Activated T-cell treated with anti-CD3 and anti-CD28 coated beads, Interleukin-2, amount 50 U/mL, for 24 hours (primary cell): ENCODE measurements around the gene B4GALT2.

Experiments
- DNase-seq: peaks from one replicate; pipeline ENCODE4 v3.0.0-alpha.2; 2020
- H3K27ac Mint-ChIP-seq: 2 replicates; pipeline ENCODE4 v1.8.0; 2020; ENCODE audit warnings: mild to moderate bottlenecking, mixed read lengths
- H3K27me3 Mint-ChIP-seq: 2 replicates; pipeline ENCODE4 v1.8.0; 2020; ENCODE audit warnings: mixed read lengths
- H3K36me3 Mint-ChIP-seq: 2 replicates; pipeline ENCODE4 v1.8.0; 2020; ENCODE audit warnings: low read depth, mixed read lengths
- H3K4me1 Mint-ChIP-seq: 2 replicates; pipeline ENCODE4 v1.8.0; 2020; ENCODE audit warnings: low read depth, mixed read lengths
- H3K4me3 Mint-ChIP-seq: 2 replicates; pipeline ENCODE4 v1.8.0; 2020; ENCODE audit warnings: mild to moderate bottlenecking, moderate library complexity, mixed read lengths
- H3K9me3 Mint-ChIP-seq: 2 replicates; pipeline ENCODE4 v1.8.0; 2020; ENCODE audit warnings: mixed read lengths

B4GALT2 gene

GRCh38 chr1:43970911-43971310, 8.1 kb upstream of the B4GALT2 start:
- H3K4me3 Mint-ChIP-seq: peak overlapping the region; percentile 99
- no peaks in the 10 kb centered on the region for H3K27me3 Mint-ChIP-seq
- no peaks in the 10 kb centered on the region for H3K9me3 Mint-ChIP-seq
- peak overlapping the region; percentile 97 for H3K27ac Mint-ChIP-seq
- peaks cover 72% of the 10 kb centered on the region for H3K36me3 Mint-ChIP-seq
- DNase-seq: no peak
- H3K4me1 Mint-ChIP-seq: peaks cover 37% of the 10 kb centered on the region

GRCh38 chr1:43971336-43971980, 7.6 kb upstream of the B4GALT2 start:
- Mint-ChIP-seq H3K4me3 (peak overlapping the region; percentile 99), H3K36me3 (peaks cover 75% of the 10 kb centered on the region), H3K27me3 (no peaks in the 10 kb centered on the region), H3K4me1 (peaks cover 43% of the 10 kb centered on the region), H3K9me3 (no peaks in the 10 kb centered on the region), H3K27ac (no peak overlapping the region)
- DNase-seq: no peak

GRCh38 chr1:43973981-43974442, 5.0 kb upstream of the B4GALT2 start:
- H3K36me3 Mint-ChIP-seq: peaks cover 83% of the 10 kb centered on the region
- H3K4me3 Mint-ChIP-seq: peak overlapping the region; percentile 90
- H3K27ac Mint-ChIP-seq: peak overlapping the region; percentile 93
- no peaks in the 10 kb centered on the region for H3K27me3 Mint-ChIP-seq
- DNase-seq: no peak
- no peaks in the 10 kb centered on the region for H3K9me3 Mint-ChIP-seq
- peaks cover 66% of the 10 kb centered on the region for H3K4me1 Mint-ChIP-seq

- Mint-ChIP-seq H3K27me3 (no peaks in the 10 kb centered on the region), H3K27ac (peak within 1 kb of the TSS; percentile 93), H3K4me3 (peak within 1 kb of the TSS; percentile 90), H3K36me3 (peaks cover 84% of the 10 kb centered on the region), H3K9me3 (no peaks in the 10 kb centered on the region), H3K4me1 (peaks cover 62% of the 10 kb centered on the region)
- peak; percentile 97 for DNase-seq
Observed at GRCh38 chr1:43974443-43975248, 4.4 kb upstream of the B4GALT2 start, which contains the start of gene ATP6V0B. Gene ATP6V0B, plus strand, starts transcription at chr1:43974960. Its CDS starts 81 bp downstream, at chr1:43975041.

- H3K27me3 Mint-ChIP-seq: no peaks in the 10 kb centered on the region
- peak overlapping the region; percentile 93 for H3K27ac Mint-ChIP-seq
- H3K36me3 Mint-ChIP-seq: peaks cover 85% of the 10 kb centered on the region
- peak overlapping the region; percentile 90 for H3K4me3 Mint-ChIP-seq
- H3K4me1 Mint-ChIP-seq: peaks cover 66% of the 10 kb centered on the region
- DNase-seq: no peak
- no peaks in the 10 kb centered on the region for H3K9me3 Mint-ChIP-seq
Observed at GRCh38 chr1:43975249-43975961, 3.6 kb upstream of the B4GALT2 start.

GRCh38 chr1:43976045-43976444, 3.0 kb upstream of the B4GALT2 start:
- peaks cover 83% of the 10 kb centered on the region for H3K36me3 Mint-ChIP-seq
- peak overlapping the region; percentile 93 for H3K27ac Mint-ChIP-seq
- peak overlapping the region; percentile 90 for H3K4me3 Mint-ChIP-seq
- H3K9me3 Mint-ChIP-seq: no peaks in the 10 kb centered on the region
- H3K27me3 Mint-ChIP-seq: no peaks in the 10 kb centered on the region
- peaks cover 66% of the 10 kb centered on the region for H3K4me1 Mint-ChIP-seq
- DNase-seq: no peak

- no peaks in the 10 kb centered on the region for H3K9me3 Mint-ChIP-seq
Observed at GRCh38 chr1:43976890-43977289, 2.1 kb upstream of the B4GALT2 start.

GRCh38 chr1:43977376-43978263, 1.4 kb upstream of the B4GALT2 start:
- Mint-ChIP-seq H3K4me1 (peaks cover 62% of the 10 kb centered on the region), H3K27me3 (no peaks in the 10 kb centered on the region), H3K27ac (peak overlapping the region; percentile 2), H3K4me3 (peak overlapping the region; percentile 90), H3K36me3 (peaks cover 81% of the 10 kb centered on the region), H3K9me3 (no peaks in the 10 kb centered on the region)
- no peak for DNase-seq

More at GRCh38 chr1:43976890-43977289, 2.1 kb upstream of the B4GALT2 start:
- peaks cover 63% of the 10 kb centered on the region for H3K4me1 Mint-ChIP-seq
- no peak for DNase-seq
- H3K27ac Mint-ChIP-seq: peak overlapping the region; percentile 27
- peak overlapping the region; percentile 90 for H3K4me3 Mint-ChIP-seq
- peaks cover 83% of the 10 kb centered on the region for H3K36me3 Mint-ChIP-seq
- H3K27me3 Mint-ChIP-seq: no peaks in the 10 kb centered on the region

GRCh38 chr1:43978264-43978550, 803 bp upstream of the B4GALT2 start:
- Mint-ChIP-seq H3K4me1 (peaks cover 58% of the 10 kb centered on the region), H3K27me3 (no peaks in the 10 kb centered on the region), H3K36me3 (peaks cover 81% of the 10 kb centered on the region), H3K27ac (no peak overlapping the region), H3K4me3 (peak overlapping the region; percentile 90), H3K9me3 (no peaks in the 10 kb centered on the region)
- DNase-seq: no peak

- Mint-ChIP-seq H3K27me3 (no peaks in the 10 kb centered on the region), H3K27ac (no peak overlapping the region), H3K9me3 (no peaks in the 10 kb centered on the region), H3K36me3 (peaks cover 80% of the 10 kb centered on the region), H3K4me3 (no peak overlapping the region), H3K4me1 (peaks cover 48% of the 10 kb centered on the region)
- DNase-seq: no peak
Observed at GRCh38 chr1:43979261-43979527, 184 bp downstream of the B4GALT2 start.

- Mint-ChIP-seq H3K4me3 (peak overlapping the region; percentile 91), H3K4me1 (peaks cover 46% of the 10 kb centered on the region), H3K9me3 (no peaks in the 10 kb centered on the region), H3K27me3 (no peaks in the 10 kb centered on the region), H3K27ac (peak overlapping the region; percentile 89), H3K36me3 (peaks cover 82% of the 10 kb centered on the region)
- DNase-seq: peak; percentile 69
Observed at GRCh38 chr1:43979528-43980254, 681 bp downstream of the B4GALT2 start.

GRCh38 chr1:43980255-43981134, 1.5 kb downstream of the B4GALT2 start:
- Mint-ChIP-seq H3K4me1 (peaks cover 46% of the 10 kb centered on the region), H3K27ac (peak overlapping the region; percentile 89), H3K9me3 (no peaks in the 10 kb centered on the region), H3K36me3 (peaks cover 85% of the 10 kb centered on the region), H3K27me3 (no peaks in the 10 kb centered on the region), H3K4me3 (peak overlapping the region; percentile 91)
- DNase-seq: peak; percentile 26

GRCh38 chr1:43981135-43981491, 2.1 kb downstream of the B4GALT2 start:
- H3K4me3 Mint-ChIP-seq: no peak overlapping the region
- H3K9me3 Mint-ChIP-seq: no peaks in the 10 kb centered on the region
- H3K4me1 Mint-ChIP-seq: peaks cover 42% of the 10 kb centered on the region
- DNase-seq: no peak
- no peak overlapping the region for H3K27ac Mint-ChIP-seq
- peaks cover 85% of the 10 kb centered on the region for H3K36me3 Mint-ChIP-seq
- H3K27me3 Mint-ChIP-seq: no peaks in the 10 kb centered on the region
